ENCODE data around the gene DCUN1D2.

DCUN1D2 gene

DNA sequence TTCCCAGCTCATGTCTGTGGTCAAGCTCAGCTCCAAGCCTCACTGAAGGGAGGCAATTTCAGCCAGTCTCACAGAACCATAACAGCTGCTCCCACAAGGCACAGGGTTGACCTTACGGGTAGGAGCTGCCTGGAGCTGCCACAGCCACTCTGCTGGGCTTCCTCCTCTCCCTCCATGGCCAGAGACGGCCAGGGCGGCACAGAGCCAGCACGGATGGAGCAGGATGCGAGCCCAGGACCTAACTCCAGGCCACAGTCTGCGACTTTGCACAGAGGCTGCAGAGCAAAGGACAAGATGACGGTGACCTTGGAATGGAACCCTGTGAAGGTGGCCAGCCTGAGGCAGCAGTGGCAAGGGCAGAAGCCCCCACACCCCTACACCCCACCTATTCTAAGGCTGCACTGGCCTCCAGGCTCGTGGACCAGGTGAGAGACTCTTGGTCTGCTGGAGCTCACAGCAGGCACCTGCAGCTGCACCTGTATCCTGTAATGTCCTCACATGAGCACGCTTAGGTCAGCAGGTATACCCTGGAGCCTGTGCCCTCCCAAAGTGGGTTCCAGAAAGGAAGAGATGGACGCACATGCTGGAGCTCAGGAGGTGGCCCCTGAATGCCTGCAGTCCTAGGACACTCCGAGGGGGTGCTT is 66.9 kb downstream of the DCUN1D2 start:
- H3K79me2 ChIP-seq (ENCODE audit: control insufficient read depth, low read length) = no peaks in the 10 kb centered on the region
- H3K9me2 ChIP-seq (replicated peaks; ENCODE audit: control insufficient read depth, low read length) = no peaks in the 10 kb centered on the region
- TF ChIP-seq CTCF (IDR thresholded peaks at IDR 0.05; ENCODE audit: low read depth, low read length, poor library complexity, severe bottlenecking) = no peak
- no peak for TF ChIP-seq EZH2phosphoT487 (IDR thresholded peaks at IDR 0.05; ENCODE audit: borderline replicate concordance, low read length)
- no peaks in the 10 kb centered on the region for H4K20me1 ChIP-seq (ENCODE audit: control insufficient read depth, insufficient read depth, low read depth, low read length)
- peaks cover 8% of the 10 kb centered on the region for H3K4me1 ChIP-seq (ENCODE audit: control insufficient read depth, low read length)
- H3K27ac ChIP-seq (ENCODE audit: low read depth, low read length) = no peak overlapping the region
- no peak overlapping the region for H3K4me3 ChIP-seq (ENCODE audit: low read length)
- H3K27me3 ChIP-seq (ENCODE audit: control insufficient read depth, low read length) = no peaks in the 10 kb centered on the region
- no peaks in the 10 kb centered on the region for H3K9me3 ChIP-seq (ENCODE audit: control insufficient read depth, insufficient read depth, low read length)
- no peaks in the 10 kb centered on the region for H3F3A ChIP-seq (ENCODE audit: control insufficient read depth, insufficient read depth)
- H3K36me3 ChIP-seq (ENCODE audit: control insufficient read depth, low read length) = no peaks in the 10 kb centered on the region
- no peak overlapping the region for H3K4me2 ChIP-seq (ENCODE audit: low read length)

- H3K27me3 ChIP-seq (ENCODE audit: control insufficient read depth, low read length) = no peaks in the 10 kb centered on the region
- TF ChIP-seq EZH2phosphoT487 (IDR thresholded peaks at IDR 0.05; ENCODE audit: borderline replicate concordance, low read length) (no peak), CTCF (IDR thresholded peaks at IDR 0.05; ENCODE audit: low read depth, low read length, poor library complexity, severe bottlenecking) (no peak)
- H3K4me3 ChIP-seq (ENCODE audit: low read length) = no peak overlapping the region
- no peaks in the 10 kb centered on the region for H3K9me3 ChIP-seq (ENCODE audit: control insufficient read depth, insufficient read depth, low read length)
- H3K9me2 ChIP-seq (replicated peaks; ENCODE audit: control insufficient read depth, low read length) = no peaks in the 10 kb centered on the region
- no peaks in the 10 kb centered on the region for H3K79me2 ChIP-seq (ENCODE audit: control insufficient read depth, low read length)
- no peaks in the 10 kb centered on the region for H3K36me3 ChIP-seq (ENCODE audit: control insufficient read depth, low read length)
- H3K4me1 ChIP-seq (ENCODE audit: control insufficient read depth, low read length) = peaks cover 11% of the 10 kb centered on the region
- H3K4me2 ChIP-seq (ENCODE audit: low read length) = no peak overlapping the region
- H3F3A ChIP-seq (ENCODE audit: control insufficient read depth, insufficient read depth) = no peaks in the 10 kb centered on the region
- no peak overlapping the region for H3K27ac ChIP-seq (ENCODE audit: low read depth, low read length)
- no peaks in the 10 kb centered on the region for H4K20me1 ChIP-seq (ENCODE audit: control insufficient read depth, insufficient read depth, low read depth, low read length)
These were observed 67.5 kb downstream of the DCUN1D2 start for GRCh38 chr13:113422807-113423519.

DNA sequence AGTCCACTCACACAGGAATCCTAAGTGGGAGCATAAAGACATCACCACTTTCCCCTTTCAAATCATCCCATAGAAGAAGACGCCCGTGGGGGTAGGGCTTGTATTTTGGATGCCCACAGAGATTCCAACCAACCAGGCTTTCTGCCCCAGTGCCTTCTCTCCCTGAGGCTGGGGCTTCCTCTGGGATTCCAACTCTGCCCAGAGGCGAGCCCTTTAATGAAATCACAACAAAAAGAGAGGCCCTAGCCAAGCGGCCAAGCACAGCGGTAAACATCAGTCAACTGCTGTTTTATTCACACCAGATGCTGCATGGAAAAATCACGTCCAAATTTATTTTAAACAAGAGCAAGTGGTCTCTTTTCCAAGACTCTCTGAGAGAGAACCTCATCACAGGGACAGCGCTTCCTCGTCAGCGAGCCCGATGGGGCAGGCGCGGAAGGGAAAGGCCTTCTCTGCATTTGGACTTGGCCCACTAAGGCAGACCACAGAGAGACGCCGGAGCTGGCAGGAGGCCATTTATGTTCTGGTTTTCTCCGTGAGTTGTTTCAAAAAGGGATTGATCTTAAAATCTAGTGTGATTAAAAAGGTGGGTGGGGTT is 68.7 kb downstream of the DCUN1D2 start:
- Histone ChIP-seq H3K9me3 (ENCODE audit: control insufficient read depth, insufficient read depth, low read length) (no peaks in the 10 kb centered on the region), H3K27me3 (ENCODE audit: control insufficient read depth, low read length) (no peaks in the 10 kb centered on the region), H3K4me1 (ENCODE audit: control insufficient read depth, low read length) (peaks cover 13% of the 10 kb centered on the region), H3K9me2 (replicated peaks; ENCODE audit: control insufficient read depth, low read length) (no peaks in the 10 kb centered on the region), H3K4me2 (ENCODE audit: low read length) (no peak overlapping the region), H3K36me3 (ENCODE audit: control insufficient read depth, low read length) (no peaks in the 10 kb centered on the region), H3K79me2 (ENCODE audit: control insufficient read depth, low read length) (no peaks in the 10 kb centered on the region), H4K20me1 (ENCODE audit: control insufficient read depth, insufficient read depth, low read depth, low read length) (no peaks in the 10 kb centered on the region), H3K4me3 (ENCODE audit: low read length) (no peak overlapping the region), H3K27ac (ENCODE audit: low read depth, low read length) (no peak overlapping the region), H3F3A (ENCODE audit: control insufficient read depth, insufficient read depth) (no peaks in the 10 kb centered on the region)
- TF ChIP-seq CTCF (IDR thresholded peaks at IDR 0.05; ENCODE audit: low read depth, low read length, poor library complexity, severe bottlenecking) (no peak), EZH2phosphoT487 (IDR thresholded peaks at IDR 0.05; ENCODE audit: borderline replicate concordance, low read length) (no peak)
